IMR-90 (cell line): ENCODE results near the gene RAB37.

ENCODE experiments used
- CTCF ChIP-seq: conservative IDR thresholded peaks from 2 replicates; pipeline ENCODE4 v1.5.1; 2012; ENCODE audit warnings: mild to moderate bottlenecking, low read depth, low read length, improper control_type of control experiment
- MAZ ChIP-seq: IDR thresholded peaks from 2 replicates; pipeline ENCODE4 v1.6.1; 2012; ENCODE audit warnings: low read depth, mild to moderate bottlenecking, low read length, improper control_type of control experiment, moderate library complexity, borderline replicate concordance

GRCh38 chr17:74759941-74760340 lies 22.9 kb downstream of the RAB37 start:
- TF ChIP-seq CTCF (no peak), MAZ (no peak)
